Measurements from ENCODE around the gene PLEKHG1. TPM values are rescaled to one million over a fixed set of nuclear protein-coding genes. Genes with fewer than 3 reads are reported as not detected.

Gene PLEKHG1
- total and polyA plus RNA-seq, 4 donors, result 7.7 to 42.0 (median 24.4) TPM

DNA sequence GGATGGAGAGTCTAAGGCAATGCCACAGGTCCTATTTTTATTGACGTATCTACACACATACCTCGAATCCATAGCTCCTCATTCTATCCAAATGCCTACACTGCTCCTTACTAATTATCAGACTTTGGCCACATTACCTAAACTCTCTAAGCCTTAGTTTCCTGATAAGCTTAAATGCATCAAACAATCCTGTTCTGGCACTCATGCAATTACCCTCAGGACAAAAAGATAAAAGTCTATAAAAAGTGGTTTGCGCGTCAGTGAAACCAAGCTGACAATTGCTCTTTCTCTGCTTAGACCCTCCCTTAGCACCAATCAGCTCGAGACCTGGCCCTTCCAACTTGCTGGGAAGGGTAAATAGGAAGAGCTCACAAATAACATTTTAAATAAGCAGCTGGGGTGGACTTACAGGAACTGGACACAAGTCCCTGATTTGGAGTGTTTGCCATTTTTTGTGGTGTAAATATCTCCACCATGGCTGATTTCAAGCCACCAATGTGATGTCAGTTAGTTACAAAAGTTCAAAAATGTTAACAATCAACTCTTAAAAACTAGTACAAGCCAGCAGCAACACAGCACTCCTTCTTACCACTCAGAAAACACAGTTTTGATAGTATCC lies 7.2 kb upstream of the PLEKHG1 start:
- Histone ChIP-seq H3K27ac (ENCODE audit: low read depth in 1 of 2, low read length in 1 of 2) (no peak overlapping the region), H3K9me3 (ENCODE audit: control insufficient read depth in 4 of 4, insufficient read depth in 3 of 4, low read length in 3 of 4) (no peaks in the 10 kb centered on the region), H3K4me1 (ENCODE audit: control insufficient read depth in 5 of 5, insufficient read depth in 5 of 5, low read length in 5 of 5) (peaks cover 0 to 3% (median 2%) of the 10 kb centered on the region in 5 donors), H3K9ac (ENCODE audit: insufficient read depth in 1 of 2, low read length in 2 of 2) (no peak overlapping the region), H3K36me3 (ENCODE audit: control insufficient read depth in 4 of 4, insufficient read depth in 4 of 4, low read length in 4 of 4) (no peaks in the 10 kb centered on the region), H3K4me3 (no peak overlapping the region), H3K27me3 (ENCODE audit: control insufficient read depth in 3 of 3, insufficient read depth in 3 of 3, low read length in 2 of 3) (peaks cover 0 to 26% (median 21%) of the 10 kb centered on the region in 3 donors)
- ATAC-seq (ENCODE audit: insufficient read depth, low FRiP score), result no peak
- 86 to 88% methylated on average over 5 of the region's 5 CpGs for WGBS, 2 donors
- no peak for DNase-seq
- TF ChIP-seq, protein P1, sequence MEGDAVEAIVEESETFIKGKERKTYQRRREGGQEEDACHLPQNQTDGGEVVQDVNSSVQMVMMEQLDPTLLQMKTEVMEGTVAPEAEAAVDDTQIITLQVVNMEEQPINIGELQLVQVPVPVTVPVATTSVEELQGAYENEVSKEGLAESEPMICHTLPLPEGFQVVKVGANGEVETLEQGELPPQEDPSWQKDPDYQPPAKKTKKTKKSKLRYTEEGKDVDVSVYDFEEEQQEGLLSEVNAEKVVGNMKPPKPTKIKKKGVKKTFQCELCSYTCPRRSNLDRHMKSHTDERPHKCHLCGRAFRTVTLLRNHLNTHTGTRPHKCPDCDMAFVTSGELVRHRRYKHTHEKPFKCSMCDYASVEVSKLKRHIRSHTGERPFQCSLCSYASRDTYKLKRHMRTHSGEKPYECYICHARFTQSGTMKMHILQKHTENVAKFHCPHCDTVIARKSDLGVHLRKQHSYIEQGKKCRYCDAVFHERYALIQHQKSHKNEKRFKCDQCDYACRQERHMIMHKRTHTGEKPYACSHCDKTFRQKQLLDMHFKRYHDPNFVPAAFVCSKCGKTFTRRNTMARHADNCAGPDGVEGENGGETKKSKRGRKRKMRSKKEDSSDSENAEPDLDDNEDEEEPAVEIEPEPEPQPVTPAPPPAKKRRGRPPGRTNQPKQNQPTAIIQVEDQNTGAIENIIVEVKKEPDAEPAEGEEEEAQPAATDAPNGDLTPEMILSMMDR (IDR thresholded peaks at IDR 0.05; ENCODE audit: control extremely low read depth, extremely low read depth), result no peak

DNA sequence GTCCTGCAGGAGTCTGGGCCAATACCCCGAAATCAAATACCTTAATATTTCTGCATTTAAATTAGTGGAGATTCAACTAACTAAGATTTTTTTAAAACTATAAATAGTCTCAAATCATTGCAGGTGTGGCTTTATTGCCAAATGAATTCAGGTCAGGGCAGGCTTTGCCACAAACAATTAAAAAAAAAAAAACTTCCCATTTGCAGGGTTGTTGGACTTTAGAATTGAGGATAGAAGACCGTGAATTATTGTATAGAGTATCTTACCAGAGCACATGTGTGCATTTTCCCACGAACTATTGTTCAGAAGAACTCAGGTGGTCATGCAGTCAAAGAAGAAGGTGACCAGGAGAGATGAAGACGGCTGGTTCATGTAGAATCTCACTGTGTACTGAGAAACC lies 6.6 kb upstream of the PLEKHG1 start:
- H3K4me1 ChIP-seq (ENCODE audit: control insufficient read depth in 5 of 5, insufficient read depth in 5 of 5, low read length in 5 of 5), result peaks cover 0 to 2% (median 0%) of the 10 kb centered on the region in 5 donors
- no peaks in the 10 kb centered on the region for H3K9me3 ChIP-seq (ENCODE audit: control insufficient read depth in 4 of 4, insufficient read depth in 3 of 4, low read length in 3 of 4)
- H3K27ac ChIP-seq (ENCODE audit: low read depth in 1 of 2, low read length in 1 of 2), result no peak overlapping the region
- 91 to 93% methylated on average over 4 of the region's 4 CpGs for WGBS, 2 donors
- no peak overlapping the region for H3K9ac ChIP-seq (ENCODE audit: insufficient read depth in 1 of 2, low read length in 2 of 2)
- TF ChIP-seq, protein P1 (IDR thresholded peaks at IDR 0.05; ENCODE audit: control extremely low read depth, extremely low read depth), result no peak
- no peak for ATAC-seq (ENCODE audit: insufficient read depth, low FRiP score)
- no peaks in the 10 kb centered on the region for H3K36me3 ChIP-seq (ENCODE audit: control insufficient read depth in 4 of 4, insufficient read depth in 4 of 4, low read length in 4 of 4)
- no peak overlapping the region for H3K4me3 ChIP-seq
- DNase-seq, result no peak
- H3K27me3 ChIP-seq (ENCODE audit: control insufficient read depth in 3 of 3, insufficient read depth in 3 of 3, low read length in 2 of 3), result peaks cover 0 to 31% (median 21%) of the 10 kb centered on the region in 3 donors

DNA sequence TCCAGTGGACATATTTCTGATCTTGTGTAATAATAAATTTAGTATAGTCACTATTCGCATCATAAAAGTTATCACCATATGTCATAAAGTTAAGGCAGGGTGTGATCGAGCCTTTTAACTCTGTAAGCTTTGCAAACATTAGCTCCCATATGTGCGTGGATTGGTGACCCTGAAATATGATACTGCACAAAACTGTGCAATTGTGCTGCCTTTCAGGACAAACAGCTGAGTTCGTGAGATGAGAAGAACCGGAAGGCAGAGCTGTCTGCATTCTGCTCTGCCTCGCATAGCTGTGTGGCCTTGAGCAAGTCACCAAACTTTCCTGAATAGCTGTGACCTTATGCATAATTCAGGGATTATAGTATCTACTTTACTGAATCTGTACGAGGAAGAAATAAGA lies 3.2 kb upstream of the PLEKHG1 start:
- peaks cover 1 to 7% (median 5%) of the 10 kb centered on the region in 5 donors for H3K4me1 ChIP-seq (ENCODE audit: control insufficient read depth in 5 of 5, insufficient read depth in 5 of 5, low read length in 5 of 5)
- WGBS, 2 donors, result 91% methylated on average over 7 of the region's 7 CpGs
- TF ChIP-seq, protein P1 (IDR thresholded peaks at IDR 0.05; ENCODE audit: control extremely low read depth, extremely low read depth), result no peak
- H3K9me3 ChIP-seq (ENCODE audit: control insufficient read depth in 4 of 4, insufficient read depth in 3 of 4, low read length in 3 of 4), result no peaks in the 10 kb centered on the region
- no peaks in the 10 kb centered on the region for H3K36me3 ChIP-seq (ENCODE audit: control insufficient read depth in 4 of 4, insufficient read depth in 4 of 4, low read length in 4 of 4)
- H3K4me3 ChIP-seq, result no peak overlapping the region
- no peak for DNase-seq
- H3K27ac ChIP-seq (ENCODE audit: low read depth in 1 of 2, low read length in 1 of 2), result no peak overlapping the region
- no peak overlapping the region for H3K9ac ChIP-seq (ENCODE audit: insufficient read depth in 1 of 2, low read length in 2 of 2)
- H3K27me3 ChIP-seq (ENCODE audit: control insufficient read depth in 3 of 3, insufficient read depth in 3 of 3, low read length in 2 of 3), result peaks cover 0 to 41% (median 32%) of the 10 kb centered on the region in 3 donors
- ATAC-seq (ENCODE audit: insufficient read depth, low FRiP score), result no peak

DNA sequence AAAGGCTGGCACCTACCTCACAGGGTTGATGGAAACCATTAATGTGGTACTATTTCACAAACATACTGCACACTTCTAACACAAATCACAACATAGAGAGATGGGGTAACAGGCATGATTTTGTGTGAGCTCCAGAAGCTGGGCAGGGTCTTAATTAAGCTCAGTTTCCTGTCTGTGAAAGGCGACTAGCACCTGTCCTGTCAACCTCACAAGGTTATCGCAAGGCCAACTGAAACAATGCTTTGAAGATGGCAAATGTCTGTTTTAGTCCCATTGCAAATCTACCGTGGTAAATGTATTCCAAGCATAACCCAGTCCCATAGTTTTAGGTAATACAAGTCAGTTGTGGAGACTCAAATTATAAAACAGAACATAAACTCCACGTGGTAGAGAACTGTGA lies 1.3 kb upstream of the PLEKHG1 start:
- DNase-seq (no peak), ATAC-seq (ENCODE audit: insufficient read depth, low FRiP score) (no peak)
- H3K4me3 ChIP-seq, result no peak overlapping the region
- no peaks in the 10 kb centered on the region for H3K36me3 ChIP-seq (ENCODE audit: control insufficient read depth in 4 of 4, insufficient read depth in 4 of 4, low read length in 4 of 4)
- no peaks in the 10 kb centered on the region for H3K9me3 ChIP-seq (ENCODE audit: control insufficient read depth in 4 of 4, insufficient read depth in 3 of 4, low read length in 3 of 4)
- H3K9ac ChIP-seq (ENCODE audit: insufficient read depth in 1 of 2, low read length in 2 of 2), result no peak overlapping the region
- TF ChIP-seq, protein P1 (IDR thresholded peaks at IDR 0.05; ENCODE audit: control extremely low read depth, extremely low read depth), result no peak
- WGBS, 2 donors, result 87 to 91% methylated on average over 4 of the region's 4 CpGs
- H3K27ac ChIP-seq (ENCODE audit: low read depth in 1 of 2, low read length in 1 of 2), result no peak overlapping the region
- peaks cover 1 to 9% (median 5%) of the 10 kb centered on the region in 5 donors for H3K4me1 ChIP-seq (ENCODE audit: control insufficient read depth in 5 of 5, insufficient read depth in 5 of 5, low read length in 5 of 5)
- H3K27me3 ChIP-seq (ENCODE audit: control insufficient read depth in 3 of 3, insufficient read depth in 3 of 3, low read length in 2 of 3), result peaks cover 0 to 36% (median 33%) of the 10 kb centered on the region in 3 donors
